H1 (cell line): Measurements from ENCODE around the gene DPM2. TPM values are rescaled to one million over a fixed set of nuclear protein-coding genes. Genes with fewer than 3 reads are reported as not detected.

ENCODE experiments used
- CTCF ChIA-PET: fragments of 300-600 bp; sonication (Branson Sonifier 250); formaldehyde crosslinking; loops from one replicate; lab custom pipeline; 2021; ENCODE audit not compliant: partially characterized antibody; lab: Charles Lee
- POLR2A ChIA-PET: fragments of 300-600 bp; sonication (Branson Sonifier 250); formaldehyde crosslinking; loops from one replicate; lab custom pipeline; 2021; ENCODE audit warnings: inconsistent platforms; ENCODE audit not compliant: partially characterized antibody; lab: Charles Lee
- DNase-seq, 2 experiments: peaks; one replicate each; pipeline versions ENCODE4 v3.0.0 to v3.0.0-alpha.2; 2010 to 2022; ENCODE audit warnings: low spot score in 2 of 2, low read depth in 1 of 2, mixed read lengths in 1 of 2
- FAIRE-seq: peaks from 2 replicates; lab custom pipeline; 2011; peaks lifted over from hg19 to GRCh38; lab: Jason Lieb, UNC
- H2AFZ ChIP-seq: 2 replicates; pipeline ENCODE4 v1.8.1; 2012; ENCODE audit warnings: low read length, inconsistent platforms
- H2AK5ac ChIP-seq: 2 replicates; pipeline ENCODE4 v1.6.1; 2013; ENCODE audit warnings: low read depth, low read length
- H2BK120ac ChIP-seq: replicated peaks from 2 replicates; pipeline ENCODE3; 2013; ENCODE audit warnings: low read depth, low read length, inconsistent platforms
- H2BK12ac ChIP-seq: 2 replicates; pipeline ENCODE4 v1.6.1; 2013; ENCODE audit warnings: low read depth, low read length
- H2BK15ac ChIP-seq: 2 replicates; pipeline ENCODE4 v1.6.1; 2013; ENCODE audit warnings: low read length
- H2BK20ac ChIP-seq: 2 replicates; pipeline ENCODE4 v1.6.1; 2013; ENCODE audit warnings: low read length
- H2BK5ac ChIP-seq: 2 replicates; pipeline ENCODE4 v1.6.1; 2013; ENCODE audit warnings: low read depth, low read length
- H3K14ac ChIP-seq: 2 replicates; pipeline ENCODE4 v1.6.1; 2013; ENCODE audit warnings: inconsistent platforms; ENCODE audit not compliant: insufficient read length
- H3K18ac ChIP-seq: 2 replicates; pipeline ENCODE4 v1.6.1; 2013; ENCODE audit warnings: low read length; ENCODE audit errors: extremely low read depth
- H3K23ac ChIP-seq: 2 replicates; pipeline ENCODE4 v1.6.1; 2013; ENCODE audit warnings: inconsistent platforms; ENCODE audit not compliant: insufficient read length
- H3K23me2 ChIP-seq: 2 replicates; pipeline ENCODE4 v1.6.1; 2013; ENCODE audit warnings: low read depth, low read length
- H3K27ac ChIP-seq: 2 replicates; pipeline ENCODE4 v1.6.1; 2011; ENCODE audit warnings: low read depth, low read length, inconsistent platforms
- H3K27me3 ChIP-seq, 4 experiments: replicated peaks in 1 of 4; 1 replicate in 1 of 4; 2 replicates in 3 of 4; pipeline versions ENCODE4 v1.6.1 to v1.8.1; 2011 to 2013; ENCODE audit warnings: low read length in 3 of 4, mild to moderate bottlenecking in 3 of 4, inconsistent platforms in 2 of 4, mixed read lengths in 2 of 4, moderate library complexity in 1 of 4; ENCODE audit not compliant: control insufficient read depth in 3 of 4, insufficient read depth in 3 of 4; ENCODE audit errors: extremely low read depth in 1 of 4
- H3K36me3 ChIP-seq, 4 experiments: 2 replicates each; pipeline versions ENCODE4 v1.6.1 to v1.8.1; 2011 to 2013; ENCODE audit warnings: mild to moderate bottlenecking in 4 of 4, low read length in 3 of 4, moderate library complexity in 2 of 4, control low read depth in 1 of 4, inconsistent platforms in 1 of 4; ENCODE audit not compliant: insufficient read depth in 4 of 4, control insufficient read depth in 2 of 4
- H3K4ac ChIP-seq: replicated peaks from 2 replicates; pipeline ENCODE3; 2013; ENCODE audit warnings: low read length, low read depth, mixed read lengths, inconsistent platforms; ENCODE audit not compliant: insufficient read length
- H3K4me1 ChIP-seq, 4 experiments: replicated peaks in 1 of 4; 1 replicate in 1 of 4; 2 replicates in 3 of 4; pipeline versions ENCODE4 v1.6.1 to v1.8.1; 2011 to 2013; ENCODE audit warnings: low read length in 3 of 4, inconsistent platforms in 2 of 4, mixed read lengths in 1 of 4; ENCODE audit not compliant: insufficient read depth in 4 of 4, control insufficient read depth in 3 of 4
- H3K4me2 ChIP-seq, 2 experiments: 2 replicates each; pipeline versions ENCODE4 v1.6.1 to v1.8.1; 2011 to 2013; ENCODE audit warnings: low read depth in 2 of 2, low read length in 2 of 2, control low read depth in 1 of 2, inconsistent platforms in 1 of 2, mild to moderate bottlenecking in 1 of 2; ENCODE audit not compliant: insufficient read depth in 1 of 2
- H3K4me3 ChIP-seq, 4 experiments: fragments of 200-600, 300-600 bp in 1 of 4; sonication (generic), shearing (Covaris generic), sonication (Bioruptor Twin) in 1 of 4; 2 replicates each; pipeline versions ENCODE4 v1.5.1 to v1.8.1; 2011 to 2016; ENCODE audit warnings: low read length in 4 of 4, low read depth in 3 of 4, control low read depth in 2 of 4, inconsistent platforms in 2 of 4, mild to moderate bottlenecking in 2 of 4, mixed read lengths in 1 of 4, moderate library complexity in 1 of 4; ENCODE audit not compliant: insufficient read depth in 2 of 4; ENCODE audit errors: extremely low read depth in 1 of 4
- H3K56ac ChIP-seq: replicated peaks from 2 replicates; pipeline ENCODE3; 2013; ENCODE audit warnings: low read depth, mild to moderate bottlenecking, mixed read lengths, low read length, inconsistent platforms; ENCODE audit not compliant: insufficient read length
- H3K79me1 ChIP-seq: 2 replicates; pipeline ENCODE4 v1.6.1; 2013; ENCODE audit warnings: low read depth, low read length, control low read depth
- H3K79me2 ChIP-seq, 2 experiments: 2 replicates each; pipeline versions ENCODE4 v1.6.1 to v1.8.1; 2012 to 2013; ENCODE audit warnings: low read length in 2 of 2, mild to moderate bottlenecking in 2 of 2, inconsistent platforms in 1 of 2; ENCODE audit not compliant: insufficient read depth in 2 of 2, control insufficient read depth in 1 of 2
- H3K9ac ChIP-seq, 4 experiments: replicated peaks in 1 of 4; 1 replicate in 1 of 4; 2 replicates in 3 of 4; pipeline versions ENCODE4 v1.6.1 to v1.8.1; 2011 to 2013; ENCODE audit warnings: low read depth in 3 of 4, low read length in 3 of 4, control low read depth in 2 of 4, mild to moderate bottlenecking in 2 of 4, moderate library complexity in 2 of 4, inconsistent platforms in 1 of 4; ENCODE audit errors: extremely low read depth in 1 of 4
- H3K9me3 ChIP-seq, 2 experiments: 2 replicates each; pipeline versions ENCODE4 v1.6.1 to v1.8.1; 2012 to 2013; ENCODE audit warnings: mild to moderate bottlenecking in 2 of 2, moderate library complexity in 2 of 2, control low read depth in 1 of 2, inconsistent platforms in 1 of 2, low read depth in 1 of 2, low read length in 1 of 2, mixed read lengths in 1 of 2; ENCODE audit not compliant: insufficient read depth in 2 of 2
- H4K20me1 ChIP-seq, 2 experiments: replicated peaks in 1 of 2; 2 replicates each; pipeline versions ENCODE3 to v1.8.1; 2011 to 2013; ENCODE audit warnings: inconsistent platforms in 2 of 2, low read length in 2 of 2, mild to moderate bottlenecking in 1 of 2; ENCODE audit not compliant: insufficient read depth in 2 of 2, control insufficient read depth in 1 of 2
- H4K5ac ChIP-seq: 2 replicates; pipeline ENCODE4 v1.6.1; 2013; ENCODE audit warnings: low read length, low read depth, mixed read lengths, inconsistent platforms; ENCODE audit not compliant: insufficient read length
- H4K8ac ChIP-seq: 2 replicates; pipeline ENCODE4 v1.8.0; 2013; ENCODE audit warnings: mild to moderate bottlenecking, moderate library complexity, low read length, inconsistent platforms; ENCODE audit not compliant: insufficient read depth; ENCODE audit errors: extremely low read depth
- H4K91ac ChIP-seq: replicated peaks from 2 replicates; pipeline ENCODE3; 2013; ENCODE audit warnings: low read length, mixed read lengths, inconsistent platforms; ENCODE audit not compliant: insufficient read length
- ASH2L ChIP-seq: fragments of 200-600, 300-600 bp; sonication (generic); IDR thresholded peaks from one replicate; pipeline ENCODE4 v1.7.1; 2017; ENCODE audit warnings: low read length
- CTBP2 ChIP-seq: IDR thresholded peaks from 2 replicates; pipeline ENCODE4 v1.7.0; 2011; ENCODE audit warnings: borderline replicate concordance, mild to moderate bottlenecking, moderate library complexity, mixed read lengths, low read length; ENCODE audit not compliant: insufficient read depth, insufficient read length
- EGR1 ChIP-seq: IDR thresholded peaks from 2 replicates; pipeline ENCODE4 v1.6.1; 2011; ENCODE audit warnings: low read depth, low read length, borderline replicate concordance
- EP300 ChIP-seq, 2 experiments: IDR thresholded peaks; 1 replicate in 1 of 2; 2 replicates in 1 of 2; pipeline ENCODE4 v1.6.1; 2011 to 2012; ENCODE audit warnings: low read depth in 2 of 2, low read length in 2 of 2, mild to moderate bottlenecking in 2 of 2, borderline replicate concordance in 1 of 2, inconsistent platforms in 1 of 2, moderate library complexity in 1 of 2
- HDAC2 ChIP-seq, 2 experiments: fragments of 300-600 bp in 1 of 2; sonication (generic) in 1 of 2; IDR thresholded peaks; 2 replicates each; pipeline ENCODE4 v1.6.1; 2011 to 2012; ENCODE audit warnings: low read depth in 2 of 2, low read length in 2 of 2, mild to moderate bottlenecking in 2 of 2, moderate library complexity in 2 of 2, borderline replicate concordance in 1 of 2, inconsistent platforms in 1 of 2
- RFX5 ChIP-seq: IDR thresholded peaks from 2 replicates; pipeline ENCODE4 v1.6.1; 2011; ENCODE audit warnings: low read depth, low read length, improper control_type of control experiment, borderline replicate concordance
- SIX5 ChIP-seq: IDR thresholded peaks from 2 replicates; pipeline ENCODE4 v1.6.1; 2011; ENCODE audit warnings: mild to moderate bottlenecking, low read depth, low read length
- SP2 ChIP-seq: IDR thresholded peaks from 2 replicates; pipeline ENCODE4 v1.6.1; 2012; ENCODE audit warnings: mild to moderate bottlenecking, low read length, inconsistent platforms
- TAF7 ChIP-seq: optimal IDR thresholded peaks from 2 replicates; pipeline ENCODE3; 2011; ENCODE audit warnings: low read depth, mild to moderate bottlenecking, inconsistent platforms, low read length, moderate library complexity, borderline replicate concordance
- WGBS, 2 experiments: shearing (Covaris generic) in 1 of 2; methylation state at CpG; one replicate each; pipeline versions ENCODE4 v1.1.6 to v1.1.7; 2013 to 2015; ENCODE audit warnings: low lambda C conversion rate in 2 of 2, mixed read lengths in 2 of 2, inconsistent platforms in 1 of 2, low coverage in 1 of 2, missing lambda C conversion rate in 1 of 2; ENCODE audit not compliant: insufficient replicate concordance in 2 of 2, insufficient coverage in 1 of 2, insufficient read length in 1 of 2; ENCODE audit errors: extremely low coverage in 1 of 2, missing lambda C conversion rate in 1 of 2; 5-methylcytosine and 5-hydroxymethylcytosine counted together
- polyA plus RNA-seq, 7 experiments: library from polyadenylated mRNA; depleted of rRNA in 3 of 7; stranded (reverse) in 5 of 7; unstranded in 2 of 7; fragments of >200 nt in 5 of 7; fragments of 200-250 nt in 2 of 7; gene quantifications; 1 replicate in 5 of 7; 2 replicates in 1 of 7; 4 replicates in 1 of 7; pipeline versions ENCODE4 v1.2.1 to v1.2.3, GENCODE V29; 2011 to 2013; ENCODE audit warnings: missing spikeins in 2 of 7, mixed read lengths in 2 of 7
- total RNA-seq: library from RNA; stranded (reverse); fragmentation: NEBNext Ultra II Directional; extraction: Animal tissue kit (Norgen Biotek cat#: 25700); gene quantifications from 2 replicates; pipeline ENCODE4 v1.2.1, GENCODE V29; 2021
- TF ChIP-seq, protein P1 (sequence below): IDR thresholded peaks from 2 replicates; pipeline ENCODE4 v1.6.1; 2011; ENCODE audit warnings: low read depth, mild to moderate bottlenecking, low read length; ENCODE audit not compliant: insufficient read depth

The DPM2 gene
- total and polyA plus RNA-seq, 2 of the 8 experiments (the other 6 are each of a cell fraction or from before 2014, with no cell fraction given): 45.4 to 95.4 TPM

DNA sequence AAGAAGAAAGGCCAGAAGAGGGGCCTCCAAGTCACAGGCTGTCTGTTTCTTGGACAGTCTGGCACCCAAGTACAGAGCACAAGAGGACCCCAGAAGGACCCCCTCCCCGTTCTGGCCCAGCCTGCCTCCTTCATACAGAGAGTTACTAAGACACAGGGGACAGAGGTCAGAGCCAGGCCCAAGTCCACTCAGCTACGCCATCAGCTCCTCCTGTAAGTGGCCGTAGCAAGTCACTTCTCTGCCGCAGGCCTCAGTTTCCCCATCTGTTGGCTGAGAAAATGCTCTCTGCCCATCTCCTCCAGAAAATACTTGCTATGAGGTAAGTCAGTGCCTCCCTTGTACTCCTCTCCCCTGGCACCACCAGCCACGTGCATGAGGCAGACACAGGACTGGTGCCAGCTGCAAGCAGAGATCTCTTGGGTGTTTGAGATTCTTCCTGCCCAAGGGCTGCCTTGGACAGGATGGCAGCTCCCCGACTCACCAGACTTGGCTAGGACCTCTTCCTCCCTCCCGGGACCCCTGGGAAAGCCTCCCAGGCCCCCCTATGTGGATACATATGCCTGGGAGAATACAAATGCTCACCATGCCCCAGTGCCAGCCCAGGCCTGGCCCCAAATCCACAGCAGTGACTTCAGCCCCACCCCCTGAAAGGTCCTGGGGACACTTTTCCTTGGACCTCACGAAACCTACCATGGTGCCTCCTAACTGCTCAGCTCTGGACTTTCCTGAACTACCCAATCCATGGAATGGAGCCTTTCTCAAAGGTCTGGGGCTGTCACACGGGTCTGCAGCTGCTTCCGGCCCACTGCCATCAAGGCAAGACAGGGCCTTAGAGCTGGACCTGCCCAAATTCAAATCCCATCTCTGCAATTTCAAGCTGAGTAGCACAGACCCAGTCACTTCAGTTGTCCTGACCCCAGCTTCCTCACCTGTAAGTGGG, 38.0 kb upstream of the DPM2 start:
- Histone ChIP-seq H3K9ac (no peak overlapping the region), H3K4me1 (peaks cover 4 to 61% (median 50%) of the 10 kb centered on the region in 4 experiments), H4K20me1 (peaks cover 70 to 72% of the 10 kb centered on the region in 2 experiments), H3K14ac (no peak overlapping the region), H3K79me2 (peaks cover 22 to 93% of the 10 kb centered on the region in 2 experiments), H2BK20ac (no peak overlapping the region), H2BK15ac (no peak overlapping the region), H3K27ac (no peak overlapping the region), H3K36me3 (no peaks in the 10 kb centered on the region), H3K23me2 (peaks cover 7% of the 10 kb centered on the region; the same call in 1 of the 2 replicates), H2BK5ac (peak overlapping the region; percentile 22), H3K56ac (no peak overlapping the region), H3K23ac (no peak overlapping the region), H4K91ac (no peak overlapping the region), H2AFZ (no peak overlapping the region), H2BK120ac (no peak overlapping the region), H4K8ac (peak overlapping the region; percentile 46), H3K79me1 (peaks cover 59% of the 10 kb centered on the region), H2BK12ac (no peak overlapping the region), H4K5ac (no peak overlapping the region), H3K4me3 (no peak overlapping the region), H3K27me3 (no peaks in the 10 kb centered on the region), H2AK5ac (no peak overlapping the region), H3K18ac (no peak overlapping the region), H3K4me2 (no peak overlapping the region), H3K4ac (no peak overlapping the region), H3K9me3 (no peaks in the 10 kb centered on the region)
- no peak for FAIRE-seq
- CTCF ChIA-PET: interaction anchor here (0.9 to 7.6 kb wide), 14 partner anchors 9 to 142 kb away, joined by 3 to 55 read pairs (median 4); no protein-coding TSS in a partner anchor
- 86% methylated on average over 10 of the region's 10 CpGs; no CpG with 5 or more reads in 1 of the 2 experiments for WGBS, 2 experiments
- POLR2A ChIA-PET: interaction anchor here (0.7 to 1.4 kb wide), 4 partner anchors 9 to 258 kb away, joined by 3 to 5 read pairs (median 4); no protein-coding TSS in a partner anchor
- DNase-seq: no peak
- no peak for TF ChIP-seq EP300 (IDR thresholded peaks at IDR 0.05; ENCODE audit: borderline replicate concordance in 1 of 2, low read depth in 2 of 2, low read length in 2 of 2)
- TF ChIP-seq SP2: no peak
- no peak for TF ChIP-seq EGR1
- TF ChIP-seq ASH2L: no peak
- no peak for TF ChIP-seq TAF7
- no peak for TF ChIP-seq CTBP2
- TF ChIP-seq HDAC2 (IDR thresholded peaks at IDR 0.05; ENCODE audit: borderline replicate concordance in 1 of 2, low read depth in 2 of 2, low read length in 2 of 2): no peak
- TF ChIP-seq SIX5: no peak
- no peak for TF ChIP-seq RFX5
- TF ChIP-seq, protein P1, sequence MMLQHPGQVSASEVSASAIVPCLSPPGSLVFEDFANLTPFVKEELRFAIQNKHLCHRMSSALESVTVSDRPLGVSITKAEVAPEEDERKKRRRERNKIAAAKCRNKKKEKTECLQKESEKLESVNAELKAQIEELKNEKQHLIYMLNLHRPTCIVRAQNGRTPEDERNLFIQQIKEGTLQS: no peak
